MM.1S (cell line): Measurements from ENCODE around the gene PDCD2.
A peak's percentile ranks its signal among the peaks of the same experiment; 100 is the strongest.

Experiments used
- DNase-seq: peaks from one replicate; pipeline ENCODE4 v3.0.0-alpha.2; 2015
- H2AFZ ChIP-seq: fragments of 300-600 bp; sonication (generic); 2 replicates; pipeline ENCODE4 v1.6.0; 2016; ENCODE audit warnings: antibody characterized with exemption, low read length
- H3F3A ChIP-seq: fragments of 300-600 bp; sonication (generic); 2 replicates; pipeline ENCODE4 v1.6.1; 2016; ENCODE audit warnings: mild to moderate bottlenecking, antibody characterized with exemption, low read length, moderate library complexity, mixed read lengths; ENCODE audit not compliant: insufficient read depth
- H3K27ac ChIP-seq: fragments of 300-600 bp; sonication (generic); 2 replicates; pipeline ENCODE4 v1.5.1; 2016; ENCODE audit warnings: mild to moderate bottlenecking, low read length
- H3K27me3 ChIP-seq: fragments of 300-600 bp; sonication (generic); replicated peaks from 2 replicates; pipeline ENCODE4 v1.6.0; 2016; ENCODE audit warnings: low read length; ENCODE audit not compliant: insufficient read depth
- H3K36me3 ChIP-seq: fragments of 300-600 bp; sonication (generic); replicated peaks from 2 replicates; pipeline ENCODE4 v1.6.1; 2016; ENCODE audit warnings: mild to moderate bottlenecking, low read length, mixed read lengths; ENCODE audit not compliant: insufficient read depth
- H3K4me1 ChIP-seq: fragments of 300-600 bp; sonication (generic); 2 replicates; pipeline ENCODE4 v1.6.1; 2016; ENCODE audit warnings: low read length, mixed read lengths
- H3K4me2 ChIP-seq: fragments of 300-600 bp; sonication (generic); 2 replicates; pipeline ENCODE4 v1.6.0; 2016; ENCODE audit warnings: low read depth, low read length
- H3K4me3 ChIP-seq: fragments of 300-600 bp; sonication (generic); 2 replicates; pipeline ENCODE4 v1.5.1; 2016; ENCODE audit warnings: low read length, mixed read lengths
- H3K79me2 ChIP-seq: fragments of 300-600 bp; sonication (generic); 2 replicates; pipeline ENCODE4 v1.6.1; 2016; ENCODE audit warnings: mixed run types, low read length, mixed read lengths
- H3K9ac ChIP-seq: fragments of 300-600 bp; sonication (generic); 2 replicates; pipeline ENCODE4 v1.6.1; 2016; ENCODE audit warnings: low read length, mixed read lengths
- H3K9me2 ChIP-seq: fragments of 300-600 bp; sonication (generic); replicated peaks from 2 replicates; pipeline ENCODE4 v1.6.1; 2016; ENCODE audit warnings: mild to moderate bottlenecking, low read length, mixed read lengths; ENCODE audit not compliant: insufficient read depth
- H3K9me3 ChIP-seq: fragments of 300-600 bp; sonication (generic); replicated peaks from 2 replicates; pipeline ENCODE4 v1.6.1; 2016; ENCODE audit warnings: mild to moderate bottlenecking, low read length, mixed read lengths; ENCODE audit not compliant: insufficient read depth
- H4K20me1 ChIP-seq: fragments of 300-600 bp; sonication (generic); 2 replicates; pipeline ENCODE4 v1.6.1; 2016; ENCODE audit warnings: mild to moderate bottlenecking, low read length, moderate library complexity, mixed read lengths; ENCODE audit not compliant: insufficient read depth
- EZH2 ChIP-seq: fragments of 300-600 bp; sonication (generic); optimal IDR thresholded peaks from 2 replicates; pipeline ENCODE3; 2017; ENCODE audit warnings: low read depth, mild to moderate bottlenecking, antibody characterized with exemption, low read length, mixed read lengths
- EZH2phosphoT487 ChIP-seq: fragments of 300-600 bp; sonication (generic); IDR thresholded peaks from 2 replicates; pipeline ENCODE4 v1.6.1; 2018; ENCODE audit warnings: antibody characterized with exemption, low read length
- TF ChIP-seq, protein P1 (sequence below): fragments of 300-600 bp; sonication (generic); IDR thresholded peaks from 2 replicates; pipeline ENCODE4 v1.5.1; 2016; ENCODE audit warnings: antibody characterized with exemption, low read length, mixed read lengths

The PDCD2 gene

DNA sequence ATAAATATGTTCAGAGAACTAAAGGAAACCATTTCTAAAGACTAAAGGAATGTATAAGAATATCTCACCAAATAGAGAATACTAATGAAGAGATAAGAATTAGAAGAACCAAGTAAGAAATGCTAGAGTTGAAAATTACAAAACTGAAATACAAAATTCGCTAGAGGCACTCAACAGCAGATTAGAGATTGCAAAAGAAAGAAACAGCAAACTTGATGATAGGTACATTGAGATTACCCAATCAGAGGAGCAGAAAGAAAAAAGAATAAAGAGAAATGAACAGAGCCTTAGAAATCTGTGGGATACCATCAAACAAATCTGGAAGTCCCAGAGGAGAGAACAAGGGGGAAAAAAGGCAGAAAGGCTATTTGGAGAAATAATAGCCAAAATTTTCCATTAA lies 6.3 kb upstream of the PDCD2 start:
- no peak for DNase-seq
- H3K9me3 ChIP-seq = no peaks in the 10 kb centered on the region
- no peaks in the 10 kb centered on the region for H3K9me2 ChIP-seq
- no peaks in the 10 kb centered on the region for H3F3A ChIP-seq
- H3K4me1 ChIP-seq = no peaks in the 10 kb centered on the region
- no peak overlapping the region for H2AFZ ChIP-seq
- H4K20me1 ChIP-seq = no peaks in the 10 kb centered on the region
- no peak overlapping the region for H3K9ac ChIP-seq
- H3K36me3 ChIP-seq = no peaks in the 10 kb centered on the region
- H3K4me3 ChIP-seq = no peak overlapping the region
- TF ChIP-seq EZH2 (no peak), EZH2phosphoT487 (no peak)
- TF ChIP-seq, protein P1, sequence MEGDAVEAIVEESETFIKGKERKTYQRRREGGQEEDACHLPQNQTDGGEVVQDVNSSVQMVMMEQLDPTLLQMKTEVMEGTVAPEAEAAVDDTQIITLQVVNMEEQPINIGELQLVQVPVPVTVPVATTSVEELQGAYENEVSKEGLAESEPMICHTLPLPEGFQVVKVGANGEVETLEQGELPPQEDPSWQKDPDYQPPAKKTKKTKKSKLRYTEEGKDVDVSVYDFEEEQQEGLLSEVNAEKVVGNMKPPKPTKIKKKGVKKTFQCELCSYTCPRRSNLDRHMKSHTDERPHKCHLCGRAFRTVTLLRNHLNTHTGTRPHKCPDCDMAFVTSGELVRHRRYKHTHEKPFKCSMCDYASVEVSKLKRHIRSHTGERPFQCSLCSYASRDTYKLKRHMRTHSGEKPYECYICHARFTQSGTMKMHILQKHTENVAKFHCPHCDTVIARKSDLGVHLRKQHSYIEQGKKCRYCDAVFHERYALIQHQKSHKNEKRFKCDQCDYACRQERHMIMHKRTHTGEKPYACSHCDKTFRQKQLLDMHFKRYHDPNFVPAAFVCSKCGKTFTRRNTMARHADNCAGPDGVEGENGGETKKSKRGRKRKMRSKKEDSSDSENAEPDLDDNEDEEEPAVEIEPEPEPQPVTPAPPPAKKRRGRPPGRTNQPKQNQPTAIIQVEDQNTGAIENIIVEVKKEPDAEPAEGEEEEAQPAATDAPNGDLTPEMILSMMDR = no peak
- H3K27ac ChIP-seq = no peak overlapping the region
- no peaks in the 10 kb centered on the region for H3K27me3 ChIP-seq
- H3K4me2 ChIP-seq = no peak overlapping the region
- no peaks in the 10 kb centered on the region for H3K79me2 ChIP-seq

DNA sequence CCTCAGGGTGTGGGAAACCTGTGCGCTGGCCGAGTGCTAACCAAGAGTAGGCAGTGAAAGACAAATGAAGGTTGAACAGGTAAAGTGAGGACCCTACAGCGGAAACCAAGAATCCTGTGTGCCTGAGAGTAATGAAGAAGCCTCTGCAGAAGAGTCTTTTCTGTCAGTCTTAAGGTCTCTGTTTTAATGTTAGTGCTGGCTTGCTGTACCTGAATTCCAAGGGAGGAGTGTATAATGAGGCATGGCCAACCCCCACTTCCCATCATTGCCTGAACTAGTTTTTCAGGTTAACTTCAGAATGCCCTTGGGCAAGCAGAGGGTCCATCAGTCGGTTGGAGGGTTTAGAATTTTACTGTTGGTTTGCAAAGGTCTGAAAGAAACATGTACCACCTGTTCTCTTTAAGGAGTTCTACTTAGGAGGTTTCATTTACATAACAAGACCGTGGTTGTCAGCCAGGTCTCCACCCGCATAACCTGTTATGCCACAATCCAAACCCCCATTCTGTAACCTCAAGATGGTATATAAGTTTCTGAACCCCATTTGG lies 589 bp upstream of the PDCD2 start:
- H3F3A ChIP-seq = 0 out of 2 replicates have a peak, but pooled peaks cover 2% of the 10 kb centered on the region
- TF ChIP-seq, protein P1 = no peak
- no peak for TF ChIP-seq EZH2
- H3K79me2 ChIP-seq = peaks cover 16% of the 10 kb centered on the region
- DNase-seq = no peak
- H3K9me3 ChIP-seq = no peaks in the 10 kb centered on the region
- no peaks in the 10 kb centered on the region for H3K27me3 ChIP-seq
- H4K20me1 ChIP-seq = no peaks in the 10 kb centered on the region
- H3K4me1 ChIP-seq = no peaks in the 10 kb centered on the region
- H3K9me2 ChIP-seq = no peaks in the 10 kb centered on the region
- H3K4me3 ChIP-seq = peak overlapping the region; percentile 84
- H3K4me2 ChIP-seq = peak overlapping the region; percentile 73
- H3K27ac ChIP-seq = peak overlapping the region; percentile 67; the same call in 1 of the 2 replicates
- H3K9ac ChIP-seq = peak overlapping the region; percentile 60; the same call in 1 of the 2 replicates
- H3K36me3 ChIP-seq = no peaks in the 10 kb centered on the region; the same call in 1 of the 2 replicates
- peak overlapping the region; percentile 77 for H2AFZ ChIP-seq

DNA sequence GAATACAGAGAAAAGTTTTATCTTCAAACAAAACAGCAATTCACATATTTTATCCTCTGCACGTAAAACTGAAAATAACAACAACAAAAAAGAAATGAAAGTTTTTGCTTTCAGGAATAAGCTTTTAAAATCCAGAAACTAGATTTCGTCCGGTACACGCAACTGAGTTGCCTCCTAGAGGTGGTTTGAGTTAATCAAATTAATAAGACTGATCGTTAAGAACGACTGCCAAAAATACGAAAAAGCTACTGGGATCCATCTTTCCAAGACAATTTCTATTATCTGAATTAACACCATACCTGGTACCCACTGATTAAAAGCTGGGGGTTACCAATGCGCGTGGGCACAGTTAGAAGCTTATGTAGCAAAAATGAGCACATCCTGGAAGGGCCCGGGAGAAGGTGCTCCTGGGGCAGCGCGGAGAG lies 669 bp downstream of the PDCD2 start:
- Histone ChIP-seq H3K9ac (peak overlapping the region; percentile 70), H3K36me3 (no peaks in the 10 kb centered on the region; the same call in 1 of the 2 replicates), H3K79me2 (peaks cover 16% of the 10 kb centered on the region), H3K9me3 (no peaks in the 10 kb centered on the region), H2AFZ (peak overlapping the region; percentile 45; the same call in 1 of the 2 replicates), H3K4me2 (peak overlapping the region; percentile 62; the same call in 1 of the 2 replicates), H3K4me1 (no peaks in the 10 kb centered on the region), H3K4me3 (peak overlapping the region; percentile 84), H4K20me1 (no peaks in the 10 kb centered on the region), H3F3A (0 out of 2 replicates have a peak, but pooled peaks cover 2% of the 10 kb centered on the region), H3K27me3 (no peaks in the 10 kb centered on the region), H3K9me2 (no peaks in the 10 kb centered on the region), H3K27ac (peak overlapping the region; percentile 67; the same call in 1 of the 2 replicates)
- TF ChIP-seq, protein P1 = no peak
- TF ChIP-seq EZH2phosphoT487 (no peak), EZH2 (no peak)
- DNase-seq = peak; percentile 7
